NB4 (cell line): ENCODE measurements around the gene DRD2.

Experiments
- DNase-seq: peaks from one replicate; pipeline ENCODE4 v3.0.0; 2010; ENCODE audit warnings: low read depth
- H3K4me3 ChIP-seq: one replicate; pipeline ENCODE4 v1.5.1; 2011; ENCODE audit warnings: mild to moderate bottlenecking, low read depth, low read length, moderate library complexity
- MYC ChIP-seq: IDR thresholded peaks from 2 replicates; pipeline ENCODE4 v1.6.1; 2011; ENCODE audit warnings: low read depth, low read length
- POLR2A ChIP-seq: IDR thresholded peaks from 2 replicates; pipeline ENCODE4 v1.6.1; 2011; ENCODE audit warnings: mild to moderate bottlenecking; ENCODE audit not compliant: insufficient read length; ENCODE audit errors: extremely low read depth
- TF ChIP-seq, protein P1 (sequence below): IDR thresholded peaks from one replicate; pipeline ENCODE4 v1.5.1; 2012; ENCODE audit warnings: low read depth, low read length
- TF ChIP-seq, protein P2 (sequence below): IDR thresholded peaks from 2 replicates; pipeline ENCODE4 v1.6.1; 2011; ENCODE audit warnings: low read depth, low read length

Gene DRD2

DNA sequence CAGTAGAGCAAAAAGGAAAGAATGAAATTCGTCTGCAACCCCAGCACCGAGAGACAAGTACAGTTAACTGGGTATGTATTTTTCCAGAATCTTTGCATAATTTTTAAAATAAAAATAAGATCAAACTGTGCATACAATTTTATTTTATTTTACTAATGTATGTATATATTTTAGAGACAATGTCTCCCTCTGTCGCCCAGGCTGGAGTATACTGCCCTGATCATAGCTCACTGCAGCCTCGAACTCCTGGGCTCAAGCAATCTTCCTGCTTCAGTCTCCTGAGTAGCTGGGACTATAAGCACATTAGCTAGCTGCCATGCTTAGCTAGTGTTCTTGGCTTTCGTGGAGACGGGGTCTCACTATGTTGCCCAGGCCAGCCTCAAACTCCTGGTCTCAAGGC, 18.8 kb upstream of the DRD2 start:
- no peak for DNase-seq
- no peak for TF ChIP-seq MYC
- TF ChIP-seq, protein P1, sequence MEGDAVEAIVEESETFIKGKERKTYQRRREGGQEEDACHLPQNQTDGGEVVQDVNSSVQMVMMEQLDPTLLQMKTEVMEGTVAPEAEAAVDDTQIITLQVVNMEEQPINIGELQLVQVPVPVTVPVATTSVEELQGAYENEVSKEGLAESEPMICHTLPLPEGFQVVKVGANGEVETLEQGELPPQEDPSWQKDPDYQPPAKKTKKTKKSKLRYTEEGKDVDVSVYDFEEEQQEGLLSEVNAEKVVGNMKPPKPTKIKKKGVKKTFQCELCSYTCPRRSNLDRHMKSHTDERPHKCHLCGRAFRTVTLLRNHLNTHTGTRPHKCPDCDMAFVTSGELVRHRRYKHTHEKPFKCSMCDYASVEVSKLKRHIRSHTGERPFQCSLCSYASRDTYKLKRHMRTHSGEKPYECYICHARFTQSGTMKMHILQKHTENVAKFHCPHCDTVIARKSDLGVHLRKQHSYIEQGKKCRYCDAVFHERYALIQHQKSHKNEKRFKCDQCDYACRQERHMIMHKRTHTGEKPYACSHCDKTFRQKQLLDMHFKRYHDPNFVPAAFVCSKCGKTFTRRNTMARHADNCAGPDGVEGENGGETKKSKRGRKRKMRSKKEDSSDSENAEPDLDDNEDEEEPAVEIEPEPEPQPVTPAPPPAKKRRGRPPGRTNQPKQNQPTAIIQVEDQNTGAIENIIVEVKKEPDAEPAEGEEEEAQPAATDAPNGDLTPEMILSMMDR: no peak
- TF ChIP-seq, protein P2, sequence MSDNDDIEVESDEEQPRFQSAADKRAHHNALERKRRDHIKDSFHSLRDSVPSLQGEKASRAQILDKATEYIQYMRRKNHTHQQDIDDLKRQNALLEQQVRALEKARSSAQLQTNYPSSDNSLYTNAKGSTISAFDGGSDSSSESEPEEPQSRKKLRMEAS: no peak
- TF ChIP-seq POLR2A: no peak
- H3K4me3 ChIP-seq: no peak overlapping the region

DNA sequence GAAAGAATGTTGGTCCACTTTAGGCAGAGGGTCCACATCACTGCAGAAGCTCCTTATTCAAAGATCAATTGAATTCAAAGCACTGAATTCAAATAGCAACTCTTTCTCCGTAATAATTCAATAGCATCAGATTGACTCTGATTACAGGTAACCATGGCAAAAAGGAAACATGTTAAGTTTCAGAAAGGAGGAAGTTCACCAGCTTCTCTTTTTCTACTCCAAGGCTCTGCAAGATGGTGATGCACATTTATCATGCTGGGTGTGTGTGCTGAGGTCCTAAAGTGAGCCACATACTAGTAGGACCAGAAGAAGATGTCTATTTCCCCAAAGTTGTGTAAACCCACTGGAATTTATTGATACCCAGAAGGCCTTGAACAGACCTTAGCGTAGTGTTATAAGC, 18.0 kb upstream of the DRD2 start:
- TF ChIP-seq, protein P1: no peak
- no peak for TF ChIP-seq POLR2A
- TF ChIP-seq, protein P2: no peak
- TF ChIP-seq MYC: no peak
- peak; percentile 18 for DNase-seq
- no peak overlapping the region for H3K4me3 ChIP-seq

GRCh38 chr11:113488931-113489351, 13.7 kb upstream of the DRD2 start:
- DNase-seq: no peak
- no peak for TF ChIP-seq POLR2A
- TF ChIP-seq, protein P2: no peak
- no peak for TF ChIP-seq MYC
- TF ChIP-seq, protein P1: no peak
- no peak overlapping the region for H3K4me3 ChIP-seq

DNA sequence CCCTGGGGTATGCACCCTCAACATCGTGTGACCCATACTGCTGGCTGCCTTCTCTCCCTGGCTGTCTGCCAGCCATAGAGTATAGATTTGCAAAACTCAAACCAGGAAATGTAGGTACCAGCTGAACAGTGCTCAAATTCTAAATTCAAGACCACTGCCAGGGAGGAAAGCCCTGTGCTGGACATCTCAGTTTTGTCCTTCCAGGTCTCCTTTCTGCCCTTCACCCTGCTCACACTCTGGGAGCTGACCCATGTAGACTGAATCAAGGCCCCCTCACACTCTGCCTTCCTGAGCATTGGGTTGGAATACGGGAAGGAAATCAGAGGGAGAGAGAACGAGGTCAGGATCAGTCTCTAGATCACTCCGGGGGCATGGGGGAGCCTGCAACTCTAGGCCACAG, 12.4 kb upstream of the DRD2 start:
- H3K4me3 ChIP-seq: no peak overlapping the region
- no peak for DNase-seq
- TF ChIP-seq MYC (no peak), POLR2A (no peak)
- TF ChIP-seq, protein P2: no peak
- TF ChIP-seq, protein P1: no peak

- no peak overlapping the region for H3K4me3 ChIP-seq
- TF ChIP-seq MYC: no peak
- TF ChIP-seq, protein P2: no peak
- TF ChIP-seq POLR2A: no peak
- TF ChIP-seq, protein P1: no peak
- DNase-seq: no peak
These were observed 9.0 kb upstream of the DRD2 start for GRCh38 chr11:113484223-113484622.

DNA sequence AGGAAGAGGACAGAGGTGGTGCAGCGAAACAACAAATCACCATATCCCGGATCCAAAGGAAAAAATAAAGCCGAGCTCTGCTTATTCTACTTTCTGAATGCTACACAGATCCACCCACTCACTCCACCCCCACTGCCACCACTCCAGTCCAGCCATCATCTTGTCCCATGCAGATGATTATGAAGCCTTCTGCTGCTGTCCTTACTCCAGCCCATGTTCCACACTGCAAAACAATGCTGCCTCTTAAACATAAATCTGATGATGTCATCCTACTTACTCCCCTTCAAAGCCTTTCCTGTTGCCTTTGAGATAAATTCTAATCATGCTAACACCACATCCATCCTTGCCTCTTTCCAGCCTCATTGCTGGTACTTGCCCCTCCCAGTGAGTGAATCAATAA, 6.5 kb upstream of the DRD2 start:
- TF ChIP-seq, protein P2: no peak
- TF ChIP-seq POLR2A (no peak), MYC (no peak)
- TF ChIP-seq, protein P1: no peak
- H3K4me3 ChIP-seq: no peak overlapping the region
- no peak for DNase-seq
